ENCODE data around the gene AATF. TPM values are rescaled to one million over a fixed set of nuclear protein-coding genes. Genes with fewer than 3 reads are reported as not detected.

Gene AATF
- total RNA-seq, 1 experiment from 2014 or later = 45.1 TPM

DNA sequence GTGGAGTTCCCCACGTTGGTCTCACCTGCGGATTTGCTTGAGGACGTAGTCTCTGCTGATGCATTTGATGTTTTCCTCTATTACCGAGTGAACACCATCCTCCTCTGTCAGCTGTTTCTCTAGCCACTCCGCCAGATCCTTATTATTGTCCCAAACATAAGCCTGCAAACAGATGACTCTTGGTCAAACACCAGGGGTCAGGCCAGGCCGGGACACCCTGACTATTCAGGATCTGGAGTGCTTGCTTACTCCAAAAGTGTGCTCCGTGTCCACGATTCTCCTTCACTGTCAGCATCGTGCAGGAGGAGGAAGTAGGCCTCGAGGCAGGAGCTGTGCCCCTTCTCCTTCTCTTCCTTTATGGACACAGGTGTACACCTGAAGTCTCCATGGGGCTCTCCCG is 140.2 kb downstream of the AATF start:
- Histone ChIP-seq H3K9ac (ENCODE audit: low read length) (no peak overlapping the region), H3K79me2 (ENCODE audit: low read length) (no peaks in the 10 kb centered on the region), H3K9me3 (ENCODE audit: low read length) (no peaks in the 10 kb centered on the region), H3K36me3 (ENCODE audit: insufficient read depth, low read length) (peaks cover 32% of the 10 kb centered on the region; the same call in 1 of the 2 replicates), H4K20me1 (ENCODE audit: insufficient read depth, low read depth, low read length) (no peaks in the 10 kb centered on the region), H2AFZ (ENCODE audit: low read length) (no peak overlapping the region), H3K9me2 (replicated peaks; ENCODE audit: insufficient read depth, low read length) (no peaks in the 10 kb centered on the region), H3K4me1 (ENCODE audit: low read length) (no peaks in the 10 kb centered on the region), H3K27me3 (ENCODE audit: low read length) (no peaks in the 10 kb centered on the region), H3K27ac (ENCODE audit: low read length) (no peak overlapping the region), H3K4me3 (ENCODE audit: low read length) (no peak overlapping the region), H3K4me2 (ENCODE audit: low read depth, low read length, poor library complexity, severe bottlenecking) (no peak overlapping the region)
- no peak for DNase-seq

DNA sequence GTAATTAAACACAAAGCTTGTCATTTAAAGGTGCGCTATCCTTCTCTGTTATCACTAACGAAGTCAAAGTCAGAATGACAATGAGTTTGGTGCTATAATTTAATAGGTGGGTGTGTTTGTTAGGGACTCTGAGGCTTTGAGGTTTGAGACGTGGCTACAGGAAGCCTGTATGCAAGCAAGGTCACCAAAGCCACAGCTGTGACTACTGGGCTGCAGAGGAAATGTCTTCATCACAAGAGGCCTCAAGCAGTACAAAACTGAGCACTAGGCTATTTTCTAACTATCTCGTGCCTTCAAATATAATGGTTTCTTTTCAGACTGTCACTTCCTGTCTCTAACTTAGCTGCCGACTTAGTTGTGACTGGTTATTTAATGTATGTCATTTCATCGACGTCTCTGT is 141.2 kb downstream of the AATF start:
- Histone ChIP-seq H3K9me2 (replicated peaks; ENCODE audit: insufficient read depth, low read length) (no peaks in the 10 kb centered on the region), H3K27ac (ENCODE audit: low read length) (no peak overlapping the region), H3K4me1 (ENCODE audit: low read length) (no peaks in the 10 kb centered on the region), H3K36me3 (ENCODE audit: insufficient read depth, low read length) (peaks cover 40% of the 10 kb centered on the region; the same call in 1 of the 2 replicates), H3K9ac (ENCODE audit: low read length) (no peak overlapping the region), H3K27me3 (ENCODE audit: low read length) (no peaks in the 10 kb centered on the region), H3K4me2 (ENCODE audit: low read depth, low read length, poor library complexity, severe bottlenecking) (no peak overlapping the region), H3K79me2 (ENCODE audit: low read length) (no peaks in the 10 kb centered on the region), H2AFZ (ENCODE audit: low read length) (no peak overlapping the region), H3K9me3 (ENCODE audit: low read length) (no peaks in the 10 kb centered on the region), H4K20me1 (ENCODE audit: insufficient read depth, low read depth, low read length) (no peaks in the 10 kb centered on the region), H3K4me3 (ENCODE audit: low read length) (no peak overlapping the region)
- DNase-seq = no peak

DNA sequence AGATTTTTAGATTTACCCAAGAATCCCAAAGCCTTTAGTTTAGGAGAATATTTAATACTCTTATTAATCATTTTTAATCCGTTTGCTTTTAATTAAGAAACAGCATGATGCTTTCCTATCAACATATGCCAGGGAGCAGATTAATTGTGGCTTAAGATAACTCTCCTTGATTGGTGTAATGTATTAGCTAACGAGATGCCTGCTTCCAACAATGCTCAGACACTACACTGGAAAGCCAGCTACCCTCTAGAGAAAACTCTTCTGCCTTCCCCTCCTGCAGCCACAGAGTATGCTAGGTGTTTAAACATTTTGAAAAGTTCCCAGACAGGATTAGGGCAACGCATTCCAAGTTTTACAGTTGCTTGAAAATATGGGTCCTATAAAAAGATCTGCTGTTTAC is 142.2 kb downstream of the AATF start:
- Histone ChIP-seq H3K4me3 (ENCODE audit: low read length) (no peak overlapping the region), H3K27ac (ENCODE audit: low read length) (no peak overlapping the region), H4K20me1 (ENCODE audit: insufficient read depth, low read depth, low read length) (no peaks in the 10 kb centered on the region), H3K27me3 (ENCODE audit: low read length) (no peaks in the 10 kb centered on the region), H3K9ac (ENCODE audit: low read length) (no peak overlapping the region), H3K9me3 (ENCODE audit: low read length) (no peaks in the 10 kb centered on the region), H3K4me1 (ENCODE audit: low read length) (no peaks in the 10 kb centered on the region), H3K9me2 (replicated peaks; ENCODE audit: insufficient read depth, low read length) (no peaks in the 10 kb centered on the region), H2AFZ (ENCODE audit: low read length) (no peak overlapping the region), H3K79me2 (ENCODE audit: low read length) (no peaks in the 10 kb centered on the region), H3K36me3 (ENCODE audit: insufficient read depth, low read length) (peaks cover 33% of the 10 kb centered on the region; the same call in 1 of the 2 replicates), H3K4me2 (ENCODE audit: low read depth, low read length, poor library complexity, severe bottlenecking) (no peak overlapping the region)
- no peak for DNase-seq

DNA sequence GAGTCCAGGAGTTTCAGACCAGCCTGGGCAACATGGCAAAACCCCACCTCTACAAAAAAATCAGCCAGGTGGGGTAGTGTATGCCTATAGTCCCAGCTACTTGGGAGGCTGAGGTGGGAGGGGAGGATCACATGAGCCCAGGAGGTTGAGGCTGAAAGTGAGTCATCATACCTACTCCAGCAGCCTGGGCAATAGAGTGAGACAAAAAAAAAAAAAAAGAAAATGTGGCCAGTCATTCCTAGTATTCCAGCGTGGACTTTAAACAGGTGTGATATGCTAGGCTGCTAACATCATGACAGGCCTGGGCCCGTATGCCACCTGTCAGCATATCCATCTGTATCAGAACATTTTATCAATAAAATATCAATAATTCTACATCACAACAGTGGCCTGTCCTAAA is 143.3 kb downstream of the AATF start:
- H3K79me2 ChIP-seq (ENCODE audit: low read length) = no peaks in the 10 kb centered on the region
- no peak overlapping the region for H3K27ac ChIP-seq (ENCODE audit: low read length)
- no peak for DNase-seq
- no peaks in the 10 kb centered on the region for H4K20me1 ChIP-seq (ENCODE audit: insufficient read depth, low read depth, low read length)
- H3K27me3 ChIP-seq (ENCODE audit: low read length) = no peaks in the 10 kb centered on the region
- no peak overlapping the region for H3K9ac ChIP-seq (ENCODE audit: low read length)
- no peaks in the 10 kb centered on the region for H3K9me2 ChIP-seq (replicated peaks; ENCODE audit: insufficient read depth, low read length)
- no peak overlapping the region for H3K4me2 ChIP-seq (ENCODE audit: low read depth, low read length, poor library complexity, severe bottlenecking)
- peaks cover 27% of the 10 kb centered on the region; the same call in 1 of the 2 replicates for H3K36me3 ChIP-seq (ENCODE audit: insufficient read depth, low read length)
- H2AFZ ChIP-seq (ENCODE audit: low read length) = no peak overlapping the region
- H3K4me1 ChIP-seq (ENCODE audit: low read length) = no peaks in the 10 kb centered on the region
- no peak overlapping the region for H3K4me3 ChIP-seq (ENCODE audit: low read length)
- H3K9me3 ChIP-seq (ENCODE audit: low read length) = no peaks in the 10 kb centered on the region

DNA sequence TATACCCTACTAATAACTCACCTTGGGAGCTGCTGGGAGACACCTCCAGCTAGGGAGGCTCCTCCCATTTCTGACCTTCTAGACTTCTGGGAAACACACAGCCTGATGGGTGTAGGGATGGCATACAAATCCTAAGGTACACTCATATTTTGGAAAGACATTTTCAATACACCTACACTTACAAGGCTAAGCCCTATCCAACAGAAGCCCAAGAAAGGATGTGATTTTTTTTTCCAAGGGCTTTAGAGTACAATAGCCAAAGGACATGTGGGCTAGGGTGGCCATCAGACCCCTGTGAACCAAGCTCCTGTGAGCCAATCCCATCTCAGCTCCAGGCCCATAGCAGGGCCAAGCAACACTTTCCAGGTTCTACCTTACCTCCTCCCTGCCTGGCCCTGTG is 143.9 kb downstream of the AATF start:
- Histone ChIP-seq H3K27ac (ENCODE audit: low read length) (no peak overlapping the region), H2AFZ (ENCODE audit: low read length) (no peak overlapping the region), H3K4me1 (ENCODE audit: low read length) (no peaks in the 10 kb centered on the region), H3K36me3 (ENCODE audit: insufficient read depth, low read length) (peaks cover 28% of the 10 kb centered on the region; the same call in 1 of the 2 replicates), H4K20me1 (ENCODE audit: insufficient read depth, low read depth, low read length) (no peaks in the 10 kb centered on the region), H3K9ac (ENCODE audit: low read length) (no peak overlapping the region), H3K79me2 (ENCODE audit: low read length) (no peaks in the 10 kb centered on the region), H3K4me3 (ENCODE audit: low read length) (no peak overlapping the region), H3K9me3 (ENCODE audit: low read length) (no peaks in the 10 kb centered on the region), H3K4me2 (ENCODE audit: low read depth, low read length, poor library complexity, severe bottlenecking) (no peak overlapping the region), H3K9me2 (replicated peaks; ENCODE audit: insufficient read depth, low read length) (no peaks in the 10 kb centered on the region), H3K27me3 (ENCODE audit: low read length) (no peaks in the 10 kb centered on the region)
- no peak for DNase-seq

DNA sequence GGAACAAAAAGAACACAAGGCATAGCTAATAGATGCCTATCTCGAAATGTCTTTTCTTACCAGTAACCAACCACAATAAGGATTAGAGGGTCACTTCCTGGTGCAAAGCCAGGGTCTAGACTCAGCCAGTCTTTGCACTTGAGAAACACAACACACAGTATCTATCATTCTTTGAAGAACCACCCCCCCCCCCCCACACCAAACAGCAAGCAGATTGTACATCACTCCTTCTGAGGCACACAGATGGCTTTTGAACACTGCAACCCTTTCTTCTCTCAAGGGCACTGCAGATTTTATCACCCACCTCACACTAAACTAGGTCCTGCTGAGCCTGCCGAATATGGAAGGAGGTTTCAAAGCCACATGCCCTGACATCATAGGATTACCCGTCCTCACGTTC is 145.6 kb downstream of the AATF start:
- no peaks in the 10 kb centered on the region for H3K9me3 ChIP-seq (ENCODE audit: low read length)
- DNase-seq = no peak
- H3K4me2 ChIP-seq (ENCODE audit: low read depth, low read length, poor library complexity, severe bottlenecking) = no peak overlapping the region
- H3K4me1 ChIP-seq (ENCODE audit: low read length) = no peaks in the 10 kb centered on the region
- H4K20me1 ChIP-seq (ENCODE audit: insufficient read depth, low read depth, low read length) = no peaks in the 10 kb centered on the region
- no peak overlapping the region for H2AFZ ChIP-seq (ENCODE audit: low read length)
- no peaks in the 10 kb centered on the region for H3K9me2 ChIP-seq (replicated peaks; ENCODE audit: insufficient read depth, low read length)
- H3K9ac ChIP-seq (ENCODE audit: low read length) = no peak overlapping the region
- H3K27me3 ChIP-seq (ENCODE audit: low read length) = no peaks in the 10 kb centered on the region
- no peak overlapping the region for H3K27ac ChIP-seq (ENCODE audit: low read length)
- H3K79me2 ChIP-seq (ENCODE audit: low read length) = no peaks in the 10 kb centered on the region
- H3K4me3 ChIP-seq (ENCODE audit: low read length) = no peak overlapping the region
- peaks cover 26% of the 10 kb centered on the region; the same call in 1 of the 2 replicates for H3K36me3 ChIP-seq (ENCODE audit: insufficient read depth, low read length)

DNA sequence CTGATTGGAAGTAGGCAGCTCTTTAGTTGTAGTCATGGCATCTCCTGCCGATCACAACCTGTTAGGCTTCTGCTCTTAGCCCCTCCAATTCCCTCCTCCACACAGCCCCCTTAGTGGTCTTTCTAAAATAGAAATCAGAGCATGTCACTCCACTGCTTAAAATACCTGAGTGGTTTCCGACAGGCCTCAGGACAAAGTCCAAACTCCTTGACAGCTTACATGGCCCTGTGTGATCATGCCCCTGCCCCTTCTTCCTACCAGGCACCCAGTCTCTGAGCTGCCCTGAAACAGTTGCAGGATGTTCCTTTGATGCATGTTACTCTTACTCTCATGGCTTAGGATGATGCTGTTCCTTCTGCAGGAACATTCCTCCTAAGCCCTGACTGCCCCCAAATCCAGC is 147.3 kb downstream of the AATF start:
- Histone ChIP-seq H3K27me3 (ENCODE audit: low read length) (no peaks in the 10 kb centered on the region), H3K9me2 (replicated peaks; ENCODE audit: insufficient read depth, low read length) (no peaks in the 10 kb centered on the region), H3K9ac (ENCODE audit: low read length) (no peak overlapping the region), H2AFZ (ENCODE audit: low read length) (no peak overlapping the region), H4K20me1 (ENCODE audit: insufficient read depth, low read depth, low read length) (no peaks in the 10 kb centered on the region), H3K9me3 (ENCODE audit: low read length) (no peaks in the 10 kb centered on the region), H3K36me3 (ENCODE audit: insufficient read depth, low read length) (peaks cover 23% of the 10 kb centered on the region; the same call in 1 of the 2 replicates), H3K4me2 (ENCODE audit: low read depth, low read length, poor library complexity, severe bottlenecking) (no peak overlapping the region), H3K4me3 (ENCODE audit: low read length) (no peak overlapping the region), H3K27ac (ENCODE audit: low read length) (no peak overlapping the region), H3K4me1 (ENCODE audit: low read length) (no peaks in the 10 kb centered on the region), H3K79me2 (ENCODE audit: low read length) (no peaks in the 10 kb centered on the region)
- DNase-seq = no peak

DNA sequence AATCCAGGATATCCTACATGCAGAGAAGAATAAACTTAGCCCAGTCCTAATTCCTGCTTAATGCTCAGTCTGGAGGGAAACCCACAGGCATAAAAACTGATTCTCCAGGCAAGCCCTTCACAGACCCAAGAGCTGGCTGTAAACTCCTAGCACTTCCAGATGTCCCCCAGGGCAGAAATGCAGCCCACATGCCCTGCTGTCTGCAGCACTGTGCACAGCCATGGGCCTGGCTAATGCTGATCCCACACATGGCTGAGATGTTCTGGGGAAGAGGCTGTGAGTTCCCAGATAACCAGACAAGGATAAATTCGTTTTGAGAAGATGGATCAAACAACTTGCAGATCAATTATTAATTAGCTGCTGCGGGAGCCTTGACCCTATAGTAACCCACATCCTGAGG is 148.4 kb downstream of the AATF start:
- Histone ChIP-seq H3K9me3 (ENCODE audit: low read length) (no peaks in the 10 kb centered on the region), H3K9ac (ENCODE audit: low read length) (no peak overlapping the region), H3K79me2 (ENCODE audit: low read length) (no peaks in the 10 kb centered on the region), H4K20me1 (ENCODE audit: insufficient read depth, low read depth, low read length) (no peaks in the 10 kb centered on the region), H3K4me2 (ENCODE audit: low read depth, low read length, poor library complexity, severe bottlenecking) (no peak overlapping the region), H2AFZ (ENCODE audit: low read length) (no peak overlapping the region), H3K4me3 (ENCODE audit: low read length) (no peak overlapping the region), H3K27ac (ENCODE audit: low read length) (no peak overlapping the region), H3K9me2 (replicated peaks; ENCODE audit: insufficient read depth, low read length) (no peaks in the 10 kb centered on the region), H3K27me3 (ENCODE audit: low read length) (no peaks in the 10 kb centered on the region), H3K36me3 (ENCODE audit: insufficient read depth, low read length) (peaks cover 23% of the 10 kb centered on the region; the same call in 1 of the 2 replicates), H3K4me1 (ENCODE audit: low read length) (no peaks in the 10 kb centered on the region)
- no peak for DNase-seq

DNA sequence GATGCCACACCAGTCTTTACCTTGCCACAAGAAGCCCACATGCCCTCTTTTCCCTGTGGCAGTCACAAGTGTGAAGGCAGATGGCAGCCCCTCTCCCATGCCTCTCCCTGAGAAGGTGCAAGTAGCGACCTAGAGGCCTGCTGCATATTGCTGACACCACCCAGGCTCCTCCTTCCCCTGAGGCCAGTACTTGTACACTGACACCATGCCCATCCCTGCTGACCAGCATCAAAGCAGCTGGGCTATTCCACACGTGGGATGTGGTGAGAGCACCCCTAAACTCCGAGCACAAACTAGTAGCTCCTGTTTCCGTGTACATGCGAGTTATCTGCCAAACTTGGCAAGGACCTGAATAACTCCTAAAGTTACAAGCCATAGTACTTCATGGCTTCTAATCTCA is 149.4 kb downstream of the AATF start:
- H3K9me2 ChIP-seq (replicated peaks; ENCODE audit: insufficient read depth, low read length) = no peaks in the 10 kb centered on the region
- H3K36me3 ChIP-seq (ENCODE audit: insufficient read depth, low read length) = peaks cover 25% of the 10 kb centered on the region; the same call in 1 of the 2 replicates

More for the DNA sequence above, 149.4 kb downstream of the AATF start:
- H3K27me3 ChIP-seq (ENCODE audit: low read length) = no peaks in the 10 kb centered on the region
- no peak overlapping the region for H2AFZ ChIP-seq (ENCODE audit: low read length)
- no peak overlapping the region for H3K9ac ChIP-seq (ENCODE audit: low read length)
- H3K27ac ChIP-seq (ENCODE audit: low read length) = no peak overlapping the region
- no peaks in the 10 kb centered on the region for H3K79me2 ChIP-seq (ENCODE audit: low read length)
- no peak overlapping the region for H3K4me3 ChIP-seq (ENCODE audit: low read length)
- no peak overlapping the region for H3K4me2 ChIP-seq (ENCODE audit: low read depth, low read length, poor library complexity, severe bottlenecking)
- no peaks in the 10 kb centered on the region for H4K20me1 ChIP-seq (ENCODE audit: insufficient read depth, low read depth, low read length)
- DNase-seq = no peak
- H3K4me1 ChIP-seq (ENCODE audit: low read length) = no peaks in the 10 kb centered on the region
- no peaks in the 10 kb centered on the region for H3K9me3 ChIP-seq (ENCODE audit: low read length)

All from Karpas-422 (cell line).